ENCODE data around the gene RAB15. TPM values are rescaled to one million over a fixed set of nuclear protein-coding genes. Genes with fewer than 3 reads are reported as not detected.

Gene RAB15
- 9.5 and 10.4 TPM in 2 replicates for total RNA-seq

GRCh38 chr14:64971943-64972791, at the start of gene RAB15:
RAB15 (minus strand) TSS chr14:64972336; CDS start chr14:64972076, 260 bp downstream.
- peak; percentile 50 for DNase-seq

GRCh38 chr14:65019944-65020566, 47.9 kb upstream of the RAB15 start:
- peak; percentile 87 for DNase-seq

- DNase-seq, result no peak
Observed at GRCh38 chr14:65016471-65016870, 44.3 kb upstream of the RAB15 start.

GRCh38 chr14:65015391-65015790, 43.3 kb upstream of the RAB15 start:
- no peak for DNase-seq

GRCh38 chr14:65012353-65012752, 40.2 kb upstream of the RAB15 start:
- no peak for DNase-seq

- no peak for DNase-seq
Observed at GRCh38 chr14:65011538-65011937, 39.4 kb upstream of the RAB15 start.

- DNase-seq, result no peak
Observed at GRCh38 chr14:65010211-65010931, 38.2 kb upstream of the RAB15 start.

- DNase-seq, result no peak
Observed at GRCh38 chr14:65007202-65007601, 35.1 kb upstream of the RAB15 start.

GRCh38 chr14:65006261-65006721, 34.2 kb upstream of the RAB15 start:
- no peak for DNase-seq

GRCh38 chr14:65003394-65003793, 31.3 kb upstream of the RAB15 start:
- DNase-seq, result no peak

GRCh38 chr14:65002586-65003210, 30.6 kb upstream of the RAB15 start:
- DNase-seq, result no peak

- no peak for DNase-seq
Observed at GRCh38 chr14:65001723-65002122, 29.6 kb upstream of the RAB15 start.

- DNase-seq, result no peak
Observed at GRCh38 chr14:65000898-65001591, 28.9 kb upstream of the RAB15 start.

GRCh38 chr14:64998455-64998931, 26.4 kb upstream of the RAB15 start:
- DNase-seq, result no peak

GRCh38 chr14:64997108-64997794, 25.1 kb upstream of the RAB15 start:
- DNase-seq, result no peak

GRCh38 chr14:64995291-64995690, 23.2 kb upstream of the RAB15 start:
- no peak for DNase-seq

- no peak for DNase-seq
Observed at GRCh38 chr14:64994540-64994939, 22.4 kb upstream of the RAB15 start.

- peak; percentile 51 for DNase-seq
Observed at GRCh38 chr14:64993266-64993930, 21.3 kb upstream of the RAB15 start.

- DNase-seq, result no peak
Observed at GRCh38 chr14:64992328-64992885, 20.3 kb upstream of the RAB15 start.

GRCh38 chr14:64990939-64991338, 18.8 kb upstream of the RAB15 start:
- no peak for DNase-seq

GRCh38 chr14:64990296-64990695, 18.2 kb upstream of the RAB15 start:
- no peak for DNase-seq
